HT-29 (cell line): ENCODE results near the gene WEE2. TPM values are rescaled to one million over a fixed set of nuclear protein-coding genes. Genes with fewer than 3 reads are reported as not detected.

Experiments
- DNase-seq: peaks from one replicate; pipeline ENCODE4 v3.0.0-alpha.2; 2015; ENCODE audit warnings: low spot score
- total RNA-seq: library from RNA; depleted of rRNA; stranded (reverse); fragments of >200 nt; shearing (Covaris generic); gene quantifications from 2 replicates; pipeline ENCODE4 v1.2.3, GENCODE V29; 2014; rRNA removed

The WEE2 gene
- 0.03 TPM in 1 of 2 replicates, not detected in the other for total RNA-seq

GRCh38 chr7:141708351-141708750 is at the start of gene WEE2:
WEE2 (plus strand) TSS chr7:141708353; CDS start chr7:141708759, 406 bp downstream.
- DNase-seq: no peak

GRCh38 chr7:141659501-141659900 is 48.7 kb upstream of the WEE2 start:
- no peak for DNase-seq

GRCh38 chr7:141660259-141660658 is 47.9 kb upstream of the WEE2 start:
- no peak for DNase-seq

GRCh38 chr7:141663081-141663849 is 44.9 kb upstream of the WEE2 start:
- peak; percentile 93 for DNase-seq

GRCh38 chr7:141664450-141664849 is 43.7 kb upstream of the WEE2 start:
- no peak for DNase-seq

GRCh38 chr7:141665208-141666035 is 42.7 kb upstream of the WEE2 start:
- DNase-seq: no peak

- no peak for DNase-seq
These were observed 42.1 kb upstream of the WEE2 start for GRCh38 chr7:141666071-141666470.

GRCh38 chr7:141668853-141669252 is 39.3 kb upstream of the WEE2 start:
- no peak for DNase-seq

GRCh38 chr7:141671705-141672496 is 36.3 kb upstream of the WEE2 start:
- DNase-seq: no peak

- DNase-seq: no peak
These were observed 34.8 kb upstream of the WEE2 start for GRCh38 chr7:141673346-141673745.

- DNase-seq: no peak
These were observed 33.9 kb upstream of the WEE2 start for GRCh38 chr7:141674171-141674671.

GRCh38 chr7:141674702-141675101 is 33.5 kb upstream of the WEE2 start:
- peak; percentile 19 for DNase-seq

- DNase-seq: no peak
These were observed 32.5 kb upstream of the WEE2 start for GRCh38 chr7:141675436-141676215.

- no peak for DNase-seq
These were observed 31.5 kb upstream of the WEE2 start for GRCh38 chr7:141676618-141677017.

- DNase-seq: no peak
These were observed 29.1 kb upstream of the WEE2 start for GRCh38 chr7:141679014-141679413.

GRCh38 chr7:141685285-141686023 is 22.7 kb upstream of the WEE2 start:
- DNase-seq: no peak

GRCh38 chr7:141686074-141686473 is 22.1 kb upstream of the WEE2 start:
- no peak for DNase-seq

- DNase-seq: no peak
These were observed 21.5 kb upstream of the WEE2 start for GRCh38 chr7:141686670-141687069.

GRCh38 chr7:141688043-141688442 is 20.1 kb upstream of the WEE2 start:
- no peak for DNase-seq
